Measurements from ENCODE around the gene SLC39A11. TPM values are rescaled to one million over a fixed set of nuclear protein-coding genes. Genes with fewer than 3 reads are reported as not detected.
"Not testable (repeated sequence)": the region's sequence is repeated elsewhere in the genome, so short reads cannot be mapped to it uniquely, and the experiment has no call there.

Gene SLC39A11
- polyA plus RNA-seq, 1 of the 3 experiments (the other 2 are of a cell fraction) = 23.5 TPM

DNA sequence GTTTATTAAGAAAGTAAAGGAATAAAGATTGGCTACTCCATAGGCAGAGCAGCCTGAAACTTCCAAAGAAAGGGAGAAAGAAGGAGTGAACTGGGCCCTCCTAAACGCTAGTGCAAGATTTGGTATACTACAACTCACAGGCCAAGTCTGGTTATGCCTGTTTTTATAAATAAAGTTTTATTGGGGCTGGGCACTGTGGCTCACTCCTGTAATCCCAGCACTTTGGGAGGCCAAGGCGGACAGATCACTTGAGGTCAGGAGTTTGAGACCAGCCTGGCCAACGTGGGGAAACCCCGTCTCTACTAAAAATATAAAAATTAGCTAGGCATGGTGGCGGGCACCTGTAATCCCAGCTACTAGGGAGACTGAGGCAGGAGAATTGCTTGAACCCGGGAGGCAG is 39.0 kb upstream of the SLC39A11 start:
- CTCF ChIA-PET = interaction anchor here (0.9 to 2.8 kb wide), 6 partner anchors 13 to 575 kb away, joined by 3 to 11 read pairs (median 4); partner anchors contain the start of gene SSTR2
- H3K27ac ChIP-seq (ENCODE audit: low read depth in 2 of 2, low read length in 1 of 2); H3K4me2 ChIP-seq; H3K9me3 ChIP-seq; H3K36me3 ChIP-seq (replicated peaks in 1 of 2; ENCODE audit: control insufficient read depth in 1 of 2, insufficient read depth in 2 of 2, low read length in 1 of 2); H3F3A ChIP-seq (replicated peaks; ENCODE audit: insufficient read depth); H2AFZ ChIP-seq (ENCODE audit: low read depth); H3K79me2 ChIP-seq (ENCODE audit: insufficient read depth); H4K20me1 ChIP-seq (ENCODE audit: insufficient read depth); H3K27me3 ChIP-seq (ENCODE audit: insufficient read depth); DNase-seq; H3K9me2 ChIP-seq; H3K4me3 ChIP-seq (ENCODE audit: low read depth in 2 of 2, low read length in 1 of 2); H3K9ac ChIP-seq; POLR2A ChIA-PET; H3K4me1 ChIP-seq (ENCODE audit: control insufficient read depth in 1 of 2, insufficient read depth in 2 of 2, low read depth in 1 of 2, low read length in 1 of 2): not testable (repeated sequence)
- WGBS (ENCODE audit: low lambda C conversion rate) = 83% methylated on average over 6 of the region's 6 CpGs

DNA sequence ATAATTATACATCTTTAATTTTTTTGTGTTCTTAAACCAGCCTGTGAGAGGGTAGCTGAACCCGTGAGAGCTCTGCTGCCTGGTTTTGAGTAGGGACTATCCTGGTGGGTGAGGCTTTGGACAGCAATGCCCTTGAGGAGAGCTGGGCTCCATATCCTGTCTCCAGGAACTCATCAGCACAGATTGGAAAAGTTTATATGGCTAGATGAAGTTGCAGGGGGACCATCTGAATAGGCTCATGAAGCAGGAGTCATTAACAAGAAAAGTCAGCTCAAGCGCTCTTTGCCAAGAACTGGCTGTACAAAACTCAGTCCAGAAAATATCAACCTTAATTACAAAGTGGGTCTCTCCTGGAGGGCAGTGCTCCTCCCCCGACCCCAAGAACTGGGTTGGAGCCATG is 38.5 kb upstream of the SLC39A11 start:
- 79% methylated on average over 3 of the region's 3 CpGs for WGBS (ENCODE audit: low lambda C conversion rate)
- POLR2A ChIA-PET = no interaction called here
- CTCF ChIA-PET = interaction anchor here (0.9 to 2.2 kb wide), 6 partner anchors 25 to 574 kb away, joined by 3 to 9 read pairs (median 4); partner anchors contain the start of gene SSTR2
- Histone ChIP-seq H3K4me2 (no peak overlapping the region), H2AFZ (ENCODE audit: low read depth) (no peak overlapping the region), H3K27me3 (ENCODE audit: insufficient read depth) (no peaks in the 10 kb centered on the region), H3K9me3 (no peaks in the 10 kb centered on the region), H4K20me1 (ENCODE audit: insufficient read depth) (no peaks in the 10 kb centered on the region), H3K36me3 (replicated peaks in 1 of 2; ENCODE audit: control insufficient read depth in 1 of 2, insufficient read depth in 2 of 2, low read length in 1 of 2) (no peaks in the 10 kb centered on the region), H3F3A (replicated peaks; ENCODE audit: insufficient read depth) (no peaks in the 10 kb centered on the region), H3K27ac (ENCODE audit: low read depth in 2 of 2, low read length in 1 of 2) (no peak overlapping the region), H3K4me3 (ENCODE audit: low read depth in 2 of 2, low read length in 1 of 2) (no peak overlapping the region), H3K79me2 (ENCODE audit: insufficient read depth) (no peaks in the 10 kb centered on the region), H3K9ac (no peak overlapping the region), H3K9me2 (no peaks in the 10 kb centered on the region), H3K4me1 (ENCODE audit: control insufficient read depth in 1 of 2, insufficient read depth in 2 of 2, low read depth in 1 of 2, low read length in 1 of 2) (no peaks in the 10 kb centered on the region; a peak in 1 of 4 replicates)
- TF ChIP-seq TCF12 (IDR thresholded peaks at IDR 0.05) (no peak), YY1 (IDR thresholded peaks at IDR 0.05; ENCODE audit: low read depth) (no peak), MXI1 (IDR thresholded peaks at IDR 0.05; ENCODE audit: low read depth, low read length) (no peak), ELF1 (IDR thresholded peaks at IDR 0.05) (no peak)
- DNase-seq = no peak

DNA sequence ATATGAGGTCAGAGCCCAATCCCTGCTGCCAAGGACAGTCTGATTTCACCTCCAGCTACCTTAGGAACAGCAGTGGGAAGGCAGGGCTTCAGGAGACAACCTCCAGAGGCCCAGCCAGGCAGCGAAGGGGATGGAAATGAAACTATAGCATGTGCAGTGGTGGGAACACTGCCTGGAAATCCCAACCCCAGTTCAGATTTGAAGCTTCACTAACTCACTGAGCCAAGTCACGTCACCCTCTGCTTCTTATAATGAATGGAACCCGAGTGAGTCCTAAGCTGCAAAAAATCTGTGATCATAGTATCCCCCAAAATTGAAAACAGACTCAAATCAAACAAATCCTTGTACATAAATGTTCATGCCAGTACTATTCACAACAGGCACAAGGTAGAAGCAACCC is 36.0 kb upstream of the SLC39A11 start:
- POLR2A ChIA-PET = no interaction called here
- no peaks in the 10 kb centered on the region for H3K79me2 ChIP-seq (ENCODE audit: insufficient read depth)
- TF ChIP-seq POLR2AphosphoS5 (IDR thresholded peaks at IDR 0.05; ENCODE audit: low read depth, low read length) (no peak), GATA2 (CRISPR knock-in tag; IDR thresholded peaks at IDR 0.05) (no peak), CHD2 (IDR thresholded peaks at IDR 0.05; ENCODE audit: low read length, partially characterized antibody) (no peak), EZH2phosphoT487 (IDR thresholded peaks at IDR 0.05; ENCODE audit: borderline replicate concordance, low read depth) (no peak)
- TF ChIP-seq, protein P1, sequence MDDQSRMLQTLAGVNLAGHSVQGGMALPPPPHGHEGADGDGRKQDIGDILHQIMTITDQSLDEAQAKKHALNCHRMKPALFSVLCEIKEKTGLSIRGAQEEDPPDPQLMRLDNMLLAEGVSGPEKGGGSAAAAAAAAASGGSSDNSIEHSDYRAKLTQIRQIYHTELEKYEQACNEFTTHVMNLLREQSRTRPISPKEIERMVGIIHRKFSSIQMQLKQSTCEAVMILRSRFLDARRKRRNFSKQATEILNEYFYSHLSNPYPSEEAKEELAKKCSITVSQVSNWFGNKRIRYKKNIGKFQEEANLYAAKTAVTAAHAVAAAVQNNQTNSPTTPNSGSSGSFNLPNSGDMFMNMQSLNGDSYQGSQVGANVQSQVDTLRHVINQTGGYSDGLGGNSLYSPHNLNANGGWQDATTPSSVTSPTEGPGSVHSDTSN (IDR thresholded peaks at IDR 0.05) = no peak
- TF ChIP-seq, protein P2, sequence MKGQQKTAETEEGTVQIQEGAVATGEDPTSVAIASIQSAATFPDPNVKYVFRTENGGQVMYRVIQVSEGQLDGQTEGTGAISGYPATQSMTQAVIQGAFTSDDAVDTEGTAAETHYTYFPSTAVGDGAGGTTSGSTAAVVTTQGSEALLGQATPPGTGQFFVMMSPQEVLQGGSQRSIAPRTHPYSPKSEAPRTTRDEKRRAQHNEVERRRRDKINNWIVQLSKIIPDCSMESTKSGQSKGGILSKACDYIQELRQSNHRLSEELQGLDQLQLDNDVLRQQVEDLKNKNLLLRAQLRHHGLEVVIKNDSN (IDR thresholded peaks at IDR 0.05; ENCODE audit: borderline replicate concordance, low read depth) = no peak
- no peak overlapping the region for H3K9ac ChIP-seq
- no peak overlapping the region for H3K27ac ChIP-seq (ENCODE audit: low read depth in 2 of 2, low read length in 1 of 2)
- no peaks in the 10 kb centered on the region for H3F3A ChIP-seq (replicated peaks; ENCODE audit: insufficient read depth)
- WGBS (ENCODE audit: low lambda C conversion rate) = 64% methylated on average over 3 of the region's 3 CpGs
- DNase-seq = no peak
- H3K9me3 ChIP-seq = no peaks in the 10 kb centered on the region
- H2AFZ ChIP-seq (ENCODE audit: low read depth) = no peak overlapping the region
- no peaks in the 10 kb centered on the region for H3K36me3 ChIP-seq (replicated peaks in 1 of 2; ENCODE audit: control insufficient read depth in 1 of 2, insufficient read depth in 2 of 2, low read length in 1 of 2)
- no peaks in the 10 kb centered on the region; a peak in 1 of 4 replicates for H3K4me1 ChIP-seq (ENCODE audit: control insufficient read depth in 1 of 2, insufficient read depth in 2 of 2, low read depth in 1 of 2, low read length in 1 of 2)
- no peak overlapping the region for H3K4me3 ChIP-seq (ENCODE audit: low read depth in 2 of 2, low read length in 1 of 2)
- no peak overlapping the region for H3K4me2 ChIP-seq
- H4K20me1 ChIP-seq (ENCODE audit: insufficient read depth) = no peaks in the 10 kb centered on the region
- CTCF ChIA-PET = interaction anchor here (0.7 to 2.3 kb wide), 3 partner anchors 61 to 404 kb away, joined by 3 to 6 read pairs (median 3); no protein-coding TSS in a partner anchor
- H3K27me3 ChIP-seq (ENCODE audit: insufficient read depth) = no peaks in the 10 kb centered on the region
- no peaks in the 10 kb centered on the region for H3K9me2 ChIP-seq
